GDM1 (cell line): ENCODE results near the gene TRAF3IP1.

ENCODE experiments used
- DNase-seq: peaks from one replicate; lab custom pipeline; 2025; lab: John Stamatoyannopoulos, UW

The TRAF3IP1 gene

GRCh38 chr2:238449241-238449640, 128.9 kb downstream of the TRAF3IP1 start:
- no peak for DNase-seq

DNA sequence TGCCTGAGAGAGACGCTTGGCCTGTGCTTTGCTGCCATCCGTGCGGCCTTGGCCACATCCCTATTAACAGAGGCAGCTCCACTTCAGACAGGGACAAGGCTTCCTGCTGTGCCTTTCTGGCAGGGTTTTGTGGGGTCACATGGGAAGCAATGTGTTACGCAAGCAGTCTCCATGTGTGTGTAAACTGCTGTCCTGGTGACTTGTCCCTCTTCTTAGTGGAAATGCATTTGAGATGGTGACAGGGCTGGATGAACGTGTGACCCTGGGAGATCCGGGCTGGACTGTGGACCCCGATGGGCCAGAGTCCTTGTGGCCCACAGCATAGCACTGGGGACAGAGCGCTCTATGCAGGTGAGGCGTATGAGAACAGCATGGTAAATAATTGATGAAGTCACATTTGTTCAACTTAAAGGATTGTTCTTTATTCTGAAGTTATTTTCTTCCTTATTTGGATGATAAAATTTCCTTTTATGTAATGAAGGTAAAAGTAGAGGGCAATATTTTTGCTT, 129.6 kb downstream of the TRAF3IP1 start:
- DNase-seq: no peak

DNA sequence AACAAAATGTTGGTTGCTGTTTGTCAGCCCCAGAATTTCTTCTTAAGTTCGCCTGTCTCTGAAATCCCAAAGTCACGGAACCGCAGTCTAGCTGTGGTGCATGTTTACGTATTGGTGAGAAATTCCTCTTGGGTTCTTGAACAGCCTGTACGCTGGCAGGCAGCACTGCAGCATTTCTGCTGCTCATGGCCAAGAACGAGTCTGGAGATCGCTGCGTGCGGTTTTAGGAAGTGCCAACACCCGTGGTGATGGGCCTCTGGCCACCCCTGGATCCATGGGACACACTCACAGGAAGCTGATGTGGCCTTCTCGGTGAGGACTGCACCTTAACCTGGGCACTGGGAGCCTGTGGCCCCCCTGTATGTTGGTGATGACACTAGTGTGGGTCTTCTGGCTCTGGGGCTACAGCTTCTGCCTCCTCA, 130.1 kb downstream of the TRAF3IP1 start:
- no peak for DNase-seq
